ENCODE data around the gene CRYBG1.

Gene CRYBG1

GRCh38 chr6:106599440-106599839, 238.9 kb downstream of the CRYBG1 start:
- DNase-seq (ENCODE audit: low read depth, low spot score): no peak

GRCh38 chr6:106600329-106600728, 239.8 kb downstream of the CRYBG1 start:
- DNase-seq (ENCODE audit: low read depth, low spot score): no peak

GRCh38 chr6:106608080-106608668, 247.7 kb downstream of the CRYBG1 start:
- DNase-seq (ENCODE audit: low read depth, low spot score): peak; percentile 28

GRCh38 chr6:106609699-106610098, 249.2 kb downstream of the CRYBG1 start:
- peak; percentile 33 for DNase-seq (ENCODE audit: low read depth, low spot score)

GRCh38 chr6:106611030-106611429, 250.5 kb downstream of the CRYBG1 start:
- DNase-seq (ENCODE audit: low read depth, low spot score): no peak

GRCh38 chr6:106612671-106613416, 252.3 kb downstream of the CRYBG1 start:
- DNase-seq (ENCODE audit: low read depth, low spot score): no peak

- DNase-seq (ENCODE audit: low read depth, low spot score): peak; percentile 21
Measured at GRCh38 chr6:106613590-106613989, 253.1 kb downstream of the CRYBG1 start.

- no peak for DNase-seq (ENCODE audit: low read depth, low spot score)
Measured at GRCh38 chr6:106614166-106614565, 253.6 kb downstream of the CRYBG1 start.

- DNase-seq (ENCODE audit: low read depth, low spot score): no peak
Measured at GRCh38 chr6:106614592-106615257, 254.2 kb downstream of the CRYBG1 start.

GRCh38 chr6:106617302-106617701, 256.8 kb downstream of the CRYBG1 start:
- DNase-seq (ENCODE audit: low read depth, low spot score): no peak

- DNase-seq (ENCODE audit: low read depth, low spot score): no peak
Measured at GRCh38 chr6:106617857-106618256, 257.3 kb downstream of the CRYBG1 start.

- DNase-seq (ENCODE audit: low read depth, low spot score): no peak
Measured at GRCh38 chr6:106618324-106618723, 257.8 kb downstream of the CRYBG1 start.

- no peak for DNase-seq (ENCODE audit: low read depth, low spot score)
Measured at GRCh38 chr6:106619223-106619622, 258.7 kb downstream of the CRYBG1 start.

GRCh38 chr6:106620931-106621672, 260.6 kb downstream of the CRYBG1 start:
- no peak for DNase-seq (ENCODE audit: low read depth, low spot score)

All from ELF-1 (cell line).